ENCODE data around the gene MASP2. TPM values are rescaled to one million over a fixed set of nuclear protein-coding genes. Genes with fewer than 3 reads are reported as not detected.

MASP2 gene
- total and polyA plus RNA-seq, 10 of the 15 experiments (the other 5 are each of a cell fraction or from before 2014, with no cell fraction given), result 0.04 to 0.21 (median 0.06) TPM; not detected in 7

DNA sequence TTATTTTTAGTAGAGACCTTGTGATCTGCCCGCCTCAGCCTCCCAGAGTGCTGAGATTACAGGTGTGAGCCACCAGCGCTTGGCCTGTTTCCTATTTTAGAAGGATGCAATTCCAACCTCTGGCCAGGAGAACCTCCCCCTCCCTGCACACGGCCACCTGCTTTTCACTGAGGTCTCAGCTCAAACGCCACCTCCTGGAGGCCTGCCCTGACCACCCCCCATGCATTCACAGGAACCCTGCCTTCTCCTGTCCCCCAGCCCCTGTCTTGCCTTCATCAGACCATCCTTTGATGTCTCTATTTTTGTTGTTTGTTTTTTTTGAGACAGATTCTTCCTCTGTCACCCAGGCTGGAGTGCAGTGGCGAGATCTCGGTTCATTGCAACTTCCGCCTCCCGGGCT, 10.4 kb upstream of the MASP2 start:
- Histone ChIP-seq H3K27me3 (replicated peaks in 1 of 2; ENCODE audit: control insufficient read depth in 2 of 2, insufficient read depth in 2 of 2, low read length in 1 of 2) (no peaks in the 10 kb centered on the region), H3K4me1 (ENCODE audit: control insufficient read depth, insufficient read depth, low read length) (peaks cover 18% of the 10 kb centered on the region), H3K79me2 (ENCODE audit: control insufficient read depth, insufficient read depth, low read length) (peaks cover 35% of the 10 kb centered on the region), H3K27ac (ENCODE audit: control insufficient read depth, insufficient read depth) (no peak overlapping the region), H2AFZ (ENCODE audit: control insufficient read depth, low read depth, low read length) (no peak overlapping the region), H3K9me3 (replicated peaks; ENCODE audit: control insufficient read depth, insufficient read depth, low read length) (no peaks in the 10 kb centered on the region), H4K20me1 (ENCODE audit: control insufficient read depth, insufficient read depth) (no peaks in the 10 kb centered on the region), H3K4me2 (ENCODE audit: control insufficient read depth, insufficient read depth) (no peak overlapping the region), H3K9ac (ENCODE audit: control insufficient read depth, insufficient read depth, low read length) (no peak overlapping the region), H3K4me3 (no peak overlapping the region), H3K36me3 (ENCODE audit: control insufficient read depth in 2 of 2, insufficient read depth in 2 of 2, low read length in 1 of 2) (peaks cover 4% of the 10 kb centered on the region in 2 experiments; a peak in 3 of 4 replicates)
- BruUV-seq (replicated peaks), result no TSS peak
- ChIA-PET POLR2A (interaction anchor here (0.6 kb wide), 1 partner anchor 299 kb away, joined by 3 read pairs; no protein-coding TSS in a partner anchor), SMC1A (ENCODE audit: uncharacterized antibody, unreplicated experiment) (interaction anchor here (3.5 kb wide), 1 partner anchor 20 kb away, joined by 17 read pairs; no protein-coding TSS in a partner anchor), CTCF (interaction anchor here (0.9 to 2.3 kb wide), 3 partner anchors 15 to 68 kb away, joined by 3 to 10 read pairs (median 7); no protein-coding TSS in a partner anchor), RAD21 (ENCODE audit: unreplicated experiment) (interaction anchor here (0.6 kb wide), 1 partner anchor 543 kb away, joined by 3 read pairs; no protein-coding TSS in a partner anchor)
- ATAC-seq, result no peak
- no peak for DNase-seq (ENCODE audit: low read depth, low spot score)
- WGBS (ENCODE audit: insufficient coverage, insufficient replicate concordance, low lambda C conversion rate, missing lambda C conversion rate), result 84% methylated on average over 7 of the region's 8 CpGs
- intact Hi-C loops (cut with micrococcal nuclease; ENCODE audit: unreplicated experiment) (no loop called here), in situ Hi-C loops (cut with MboI) (no loop called here)
- TF ChIP-seq JUND (IDR thresholded peaks at IDR 0.05; ENCODE audit: low read depth, low read length) (no peak), SPI1 (IDR thresholded peaks at IDR 0.05; ENCODE audit: borderline replicate concordance, insufficient read depth, low read depth, low read length) (no peak), MEF2A (IDR thresholded peaks at IDR 0.05; ENCODE audit: insufficient read depth, low read depth, low read length) (no peak), HDAC6 (IDR thresholded peaks at IDR 0.05; ENCODE audit: unreplicated experiment) (no peak), ZNF24 (IDR thresholded peaks at IDR 0.05) (no peak), SP1 (IDR thresholded peaks at IDR 0.05; ENCODE audit: low read depth, low read length) (no peak), TAF1 (IDR thresholded peaks at IDR 0.05; ENCODE audit: borderline replicate concordance, low read depth, low read length) (no peak), MTA2 (IDR thresholded peaks at IDR 0.05; ENCODE audit: low read depth) (no peak), ATF7 (IDR thresholded peaks at IDR 0.05; ENCODE audit: low read depth) (no peak), CBX5 (IDR thresholded peaks at IDR 0.05; ENCODE audit: low read depth) (no peak), FOS (IDR thresholded peaks at IDR 0.05; ENCODE audit: borderline replicate concordance, extremely low read depth, insufficient read length) (no peak)
- TF ChIP-seq, protein P1, sequence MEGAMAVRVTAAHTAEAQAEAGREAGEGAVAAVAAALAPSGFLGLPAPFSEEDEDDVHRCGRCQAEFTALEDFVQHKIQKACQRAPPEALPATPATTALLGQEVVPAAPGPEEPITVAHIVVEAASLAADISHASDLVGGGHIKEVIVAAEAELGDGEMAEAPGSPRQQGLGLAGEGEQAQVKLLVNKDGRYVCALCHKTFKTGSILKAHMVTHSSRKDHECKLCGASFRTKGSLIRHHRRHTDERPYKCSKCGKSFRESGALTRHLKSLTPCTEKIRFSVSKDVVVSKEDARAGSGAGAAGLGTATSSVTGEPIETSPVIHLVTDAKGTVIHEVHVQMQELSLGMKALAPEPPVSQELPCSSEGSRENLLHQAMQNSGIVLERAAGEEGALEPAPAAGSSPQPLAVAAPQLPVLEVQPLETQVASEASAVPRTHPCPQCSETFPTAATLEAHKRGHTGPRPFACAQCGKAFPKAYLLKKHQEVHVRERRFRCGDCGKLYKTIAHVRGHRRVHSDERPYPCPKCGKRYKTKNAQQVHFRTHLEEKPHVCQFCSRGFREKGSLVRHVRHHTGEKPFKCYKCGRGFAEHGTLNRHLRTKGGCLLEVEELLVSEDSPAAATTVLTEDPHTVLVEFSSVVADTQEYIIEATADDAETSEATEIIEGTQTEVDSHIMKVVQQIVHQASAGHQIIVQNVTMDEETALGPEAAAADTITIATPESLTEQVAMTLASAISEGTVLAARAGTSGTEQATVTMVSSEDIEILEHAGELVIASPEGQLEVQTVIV (IDR thresholded peaks at IDR 0.05; ENCODE audit: borderline replicate concordance, partially characterized antibody), result no peak
- TF ChIP-seq, protein P2, sequence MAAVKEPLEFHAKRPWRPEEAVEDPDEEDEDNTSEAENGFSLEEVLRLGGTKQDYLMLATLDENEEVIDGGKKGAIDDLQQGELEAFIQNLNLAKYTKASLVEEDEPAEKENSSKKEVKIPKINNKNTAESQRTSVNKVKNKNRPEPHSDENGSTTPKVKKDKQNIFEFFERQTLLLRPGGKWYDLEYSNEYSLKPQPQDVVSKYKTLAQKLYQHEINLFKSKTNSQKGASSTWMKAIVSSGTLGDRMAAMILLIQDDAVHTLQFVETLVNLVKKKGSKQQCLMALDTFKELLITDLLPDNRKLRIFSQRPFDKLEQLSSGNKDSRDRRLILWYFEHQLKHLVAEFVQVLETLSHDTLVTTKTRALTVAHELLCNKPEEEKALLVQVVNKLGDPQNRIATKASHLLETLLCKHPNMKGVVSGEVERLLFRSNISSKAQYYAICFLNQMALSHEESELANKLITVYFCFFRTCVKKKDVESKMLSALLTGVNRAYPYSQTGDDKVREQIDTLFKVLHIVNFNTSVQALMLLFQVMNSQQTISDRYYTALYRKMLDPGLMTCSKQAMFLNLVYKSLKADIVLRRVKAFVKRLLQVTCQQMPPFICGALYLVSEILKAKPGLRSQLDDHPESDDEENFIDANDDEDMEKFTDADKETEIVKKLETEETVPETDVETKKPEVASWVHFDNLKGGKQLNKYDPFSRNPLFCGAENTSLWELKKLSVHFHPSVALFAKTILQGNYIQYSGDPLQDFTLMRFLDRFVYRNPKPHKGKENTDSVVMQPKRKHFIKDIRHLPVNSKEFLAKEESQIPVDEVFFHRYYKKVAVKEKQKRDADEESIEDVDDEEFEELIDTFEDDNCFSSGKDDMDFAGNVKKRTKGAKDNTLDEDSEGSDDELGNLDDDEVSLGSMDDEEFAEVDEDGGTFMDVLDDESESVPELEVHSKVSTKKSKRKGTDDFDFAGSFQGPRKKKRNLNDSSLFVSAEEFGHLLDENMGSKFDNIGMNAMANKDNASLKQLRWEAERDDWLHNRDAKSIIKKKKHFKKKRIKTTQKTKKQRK (IDR thresholded peaks at IDR 0.05; ENCODE audit: low read depth, low read length), result no peak
- no peak for FAIRE-seq

All from GM12878 (cell line).